ENCODE results near the gene OR2K2.
"Not testable (repeated sequence)": the region's sequence is repeated elsewhere in the genome, so short reads cannot be mapped to it uniquely, and the experiment has no call there.

The OR2K2 gene

GRCh38 chr9:111330124-111330523, at the start of gene OR2K2:
Gene OR2K2, minus strand, starts transcription at chr9:111330224. Its CDS starts 1,791 bp downstream, at chr9:111328433.
- DNase-seq (ENCODE audit: low spot score): no peak

- no peak for DNase-seq (ENCODE audit: low spot score)
Measured at GRCh38 chr9:111375817-111376564, 46.0 kb upstream of the OR2K2 start.

GRCh38 chr9:111375062-111375461, 45.0 kb upstream of the OR2K2 start:
- DNase-seq (ENCODE audit: low spot score): no peak

GRCh38 chr9:111372297-111372696, 42.3 kb upstream of the OR2K2 start:
- no peak for DNase-seq (ENCODE audit: low spot score)

- no peak for DNase-seq (ENCODE audit: low spot score)
Measured at GRCh38 chr9:111366978-111367377, 37.0 kb upstream of the OR2K2 start.

- DNase-seq (ENCODE audit: low spot score): no peak
Measured at GRCh38 chr9:111362526-111362925, 32.5 kb upstream of the OR2K2 start.

- DNase-seq (ENCODE audit: low spot score): no peak
Measured at GRCh38 chr9:111360881-111361280, 30.9 kb upstream of the OR2K2 start.

- no peak for DNase-seq (ENCODE audit: low spot score)
Measured at GRCh38 chr9:111356481-111357244, 26.6 kb upstream of the OR2K2 start.

- no peak for DNase-seq (ENCODE audit: low spot score)
Measured at GRCh38 chr9:111352545-111352944, 22.5 kb upstream of the OR2K2 start.

GRCh38 chr9:111350556-111350955, 20.5 kb upstream of the OR2K2 start:
- DNase-seq (ENCODE audit: low spot score): no peak

GRCh38 chr9:111349766-111350165, 19.7 kb upstream of the OR2K2 start:
- no peak for DNase-seq (ENCODE audit: low spot score)

- no peak for DNase-seq (ENCODE audit: low spot score)
Measured at GRCh38 chr9:111348821-111349271, 18.8 kb upstream of the OR2K2 start.

- DNase-seq (ENCODE audit: low spot score): not testable (repeated sequence)
Measured at GRCh38 chr9:111334318-111334863, 4.4 kb upstream of the OR2K2 start.

- DNase-seq (ENCODE audit: low spot score): no peak
Measured at GRCh38 chr9:111320631-111321030, 9.4 kb downstream of the OR2K2 start.

- no peak for DNase-seq (ENCODE audit: low spot score)
Measured at GRCh38 chr9:111316796-111317195, 13.2 kb downstream of the OR2K2 start.

- DNase-seq (ENCODE audit: low spot score): no peak
Measured at GRCh38 chr9:111305914-111306313, 24.1 kb downstream of the OR2K2 start.

- DNase-seq (ENCODE audit: low spot score): not testable (repeated sequence)
Measured at GRCh38 chr9:111304000-111304399, 26.0 kb downstream of the OR2K2 start.

GRCh38 chr9:111301195-111301594, 28.8 kb downstream of the OR2K2 start:
- DNase-seq (ENCODE audit: low spot score): no peak

- DNase-seq (ENCODE audit: low spot score): no peak
Measured at GRCh38 chr9:111300140-111300735, 29.8 kb downstream of the OR2K2 start.

- not testable (repeated sequence) for DNase-seq (ENCODE audit: low spot score)
Measured at GRCh38 chr9:111299599-111299966, 30.4 kb downstream of the OR2K2 start.

- DNase-seq (ENCODE audit: low spot score): peak; percentile 65
Measured at GRCh38 chr9:111298731-111299598, 31.1 kb downstream of the OR2K2 start.

GRCh38 chr9:111298111-111298510, 31.9 kb downstream of the OR2K2 start:
- DNase-seq (ENCODE audit: low spot score): no peak

Data from NAMALWA (cell line).